HG02885 (cell line): Measurements from ENCODE around the gene FAM161B.
"Not testable (repeated sequence)": the region's sequence is repeated elsewhere in the genome, so short reads cannot be mapped to it uniquely, and the experiment has no call there.

Experiments used
- ATAC-seq: cut with Tn5 transposase; IDR thresholded peaks from one replicate; pipeline ENCODE4 v1.9.1; 2021; ENCODE audit warnings: mild to moderate bottlenecking; ENCODE audit not compliant: unreplicated experiment, poor library complexity

FAM161B gene

DNA sequence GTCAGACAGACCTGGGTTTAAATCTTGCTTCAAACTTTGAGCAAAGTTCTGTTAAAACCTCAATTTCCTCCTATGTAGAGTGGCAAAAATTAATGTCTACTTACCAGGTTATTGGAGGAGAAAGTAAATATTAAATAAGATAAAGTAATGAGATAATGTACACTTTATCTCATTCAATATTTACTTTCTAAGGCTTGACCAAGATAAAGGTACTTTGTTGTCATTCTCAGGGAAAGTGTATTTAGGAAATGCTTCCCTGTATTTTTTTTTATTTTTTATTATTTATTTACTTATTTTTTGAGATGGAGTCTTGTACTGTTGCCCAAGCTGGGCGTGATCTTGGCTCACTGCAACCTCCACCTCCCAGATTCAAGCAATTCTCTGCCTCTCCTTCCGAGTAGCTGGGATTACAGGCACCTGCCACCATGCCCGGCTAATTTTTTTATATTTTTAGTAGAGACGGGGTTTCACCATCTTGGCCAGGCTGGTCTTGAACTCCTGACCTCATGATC lies 4.7 kb downstream of the FAM161B start:
- no peak for ATAC-seq

DNA sequence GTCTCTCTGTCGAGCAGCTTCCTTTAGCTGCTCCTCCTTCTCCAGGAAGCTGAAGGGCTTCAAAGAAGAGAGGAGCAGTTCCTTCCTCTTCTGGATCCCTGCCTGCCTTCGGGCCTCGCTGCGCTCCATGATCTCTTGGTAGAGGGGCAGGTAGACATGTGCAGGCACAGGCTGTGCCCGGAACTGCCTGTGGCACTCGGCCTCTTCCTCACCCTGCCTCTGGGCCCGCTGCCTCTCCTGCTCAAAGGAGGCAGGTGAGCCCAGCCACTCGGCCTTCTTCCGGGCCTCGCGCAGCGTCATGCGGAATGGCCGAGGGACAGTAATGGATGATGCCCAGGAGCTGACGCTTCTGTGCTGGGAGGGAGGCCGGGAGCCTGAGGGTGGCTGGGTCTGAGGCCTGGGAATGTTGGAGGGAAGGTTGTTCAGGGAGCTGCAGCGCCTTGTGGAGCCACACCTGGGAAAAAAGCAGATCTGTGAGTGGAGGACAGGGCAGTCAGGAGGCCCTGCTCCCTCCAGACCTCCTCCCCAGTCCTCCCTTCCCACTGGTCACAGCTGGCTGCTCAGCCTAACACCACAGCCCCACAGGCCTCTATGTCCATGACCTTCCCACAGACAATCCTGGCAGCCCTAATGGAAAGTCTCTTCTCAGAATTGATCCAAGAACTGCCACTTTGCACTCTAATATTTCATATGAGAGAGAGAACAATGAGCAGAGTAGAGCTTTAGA lies 5.3 kb downstream of the FAM161B start:
- ATAC-seq: no peak

DNA sequence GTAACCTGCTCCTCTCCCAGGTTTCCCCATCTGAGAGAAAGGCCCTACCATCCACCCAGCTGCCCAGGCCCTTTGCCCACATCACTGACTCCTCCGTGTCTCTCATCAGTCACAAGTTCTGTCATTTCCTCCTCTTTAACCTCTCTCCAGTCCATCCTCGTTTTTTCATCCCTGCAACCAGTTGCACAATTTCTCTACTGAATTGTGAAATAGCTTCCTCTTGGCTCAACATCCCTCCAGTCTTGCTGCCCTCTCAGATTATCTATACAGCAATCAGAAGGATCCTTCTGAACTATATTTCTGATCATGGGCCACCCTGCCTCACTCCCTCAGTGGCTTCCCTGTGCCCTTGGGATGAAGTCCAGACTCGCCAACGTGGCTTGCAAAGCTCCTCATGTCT lies 6.8 kb downstream of the FAM161B start:
- no peak for ATAC-seq

DNA sequence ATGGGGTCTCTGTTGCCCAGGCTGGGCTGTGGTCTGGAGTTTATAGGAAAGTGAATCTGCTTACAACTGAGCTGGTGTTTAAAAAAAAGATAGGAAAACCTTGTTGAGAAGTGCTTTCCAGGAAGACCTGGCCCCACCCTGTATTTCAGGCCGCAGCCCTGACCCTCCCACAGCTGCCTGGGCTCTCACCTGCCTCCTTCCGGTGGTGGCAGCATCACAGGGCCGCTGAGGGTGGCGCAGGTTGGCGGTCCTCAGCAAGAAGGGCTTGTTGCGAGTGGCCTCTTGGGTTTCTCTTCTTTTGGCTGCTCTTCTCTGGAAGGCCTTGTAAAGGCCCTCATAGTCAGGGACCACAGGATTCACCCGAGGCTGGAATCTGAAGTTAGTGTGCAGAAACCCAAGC lies 7.7 kb downstream of the FAM161B start:
- no peak for ATAC-seq

DNA sequence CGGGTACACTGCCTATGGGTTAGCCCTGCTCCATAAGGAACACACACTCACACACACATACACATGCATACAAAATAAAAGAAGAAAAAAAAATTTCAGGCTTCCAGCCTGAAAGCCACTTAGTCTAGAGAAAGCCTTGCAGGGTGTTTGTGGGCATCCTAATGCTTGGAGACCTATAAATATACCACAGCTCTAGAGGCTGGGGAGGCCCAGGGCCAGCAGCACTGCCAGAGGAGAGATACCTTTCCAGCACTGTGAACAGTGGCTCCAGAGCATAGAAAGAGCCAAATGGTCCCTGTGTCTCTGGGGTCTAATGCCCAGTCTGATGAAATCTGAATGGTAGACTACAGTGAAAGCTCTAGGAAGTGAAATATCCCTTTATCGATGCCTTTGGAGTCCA lies 12.9 kb downstream of the FAM161B start:
- no peak for ATAC-seq

DNA sequence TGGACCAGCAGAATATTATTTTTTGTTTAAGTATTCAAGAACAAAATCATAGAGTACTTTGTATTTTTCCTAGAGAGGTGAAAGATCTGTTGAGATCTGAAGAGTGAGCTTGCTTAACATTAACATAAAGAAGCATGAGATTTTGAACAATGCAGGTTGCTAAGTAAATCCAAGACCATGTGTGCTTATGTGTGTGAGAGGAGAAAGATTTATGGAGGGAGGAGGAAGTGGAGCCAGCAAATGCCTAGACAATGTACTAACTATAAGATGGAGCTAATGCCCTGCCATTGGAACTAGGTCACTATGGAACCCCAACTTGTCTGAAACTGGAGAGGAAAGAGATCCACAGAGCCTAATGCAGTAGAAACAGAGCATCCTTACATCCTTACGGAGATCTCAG lies 13.3 kb downstream of the FAM161B start:
- ATAC-seq: no peak

DNA sequence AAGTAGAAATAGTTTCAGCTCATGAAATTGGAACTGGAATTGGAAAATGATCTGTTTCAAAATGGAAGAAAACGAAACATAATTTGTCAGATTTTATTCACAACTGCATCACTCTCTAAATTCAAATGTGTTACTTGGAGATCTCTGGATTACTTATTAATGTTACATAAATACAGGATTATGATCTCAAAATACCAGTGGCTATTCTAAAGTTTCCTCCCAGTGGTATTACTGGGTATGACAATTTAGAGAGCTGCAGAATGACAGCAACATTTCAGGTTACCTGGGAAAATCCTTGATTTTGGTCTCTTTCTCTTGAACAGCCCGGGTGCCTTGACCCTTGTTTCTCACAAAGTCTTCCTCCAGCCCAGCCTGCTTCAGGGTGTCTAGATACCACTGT lies 14.2 kb downstream of the FAM161B start:
- no peak for ATAC-seq

DNA sequence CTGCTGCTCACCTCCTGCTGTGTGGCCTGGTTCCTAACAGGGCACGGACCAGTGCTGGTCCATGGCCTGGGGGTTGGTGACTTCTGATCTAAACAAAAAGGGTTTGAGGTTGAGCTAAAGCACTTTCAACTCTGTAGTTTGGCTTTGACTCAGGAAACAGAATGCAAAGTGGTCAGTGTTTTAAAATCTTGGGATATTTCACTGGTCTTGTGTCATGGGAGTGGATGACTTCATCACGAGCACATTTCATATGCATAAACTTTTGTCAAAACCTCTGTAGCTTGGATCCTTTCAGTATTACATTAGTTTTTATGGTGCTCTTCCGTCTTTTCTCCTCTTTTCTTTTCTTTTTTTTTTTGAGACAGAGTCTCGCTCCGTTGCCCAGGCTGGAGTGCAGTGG lies 25.6 kb downstream of the FAM161B start:
- no peak for ATAC-seq

DNA sequence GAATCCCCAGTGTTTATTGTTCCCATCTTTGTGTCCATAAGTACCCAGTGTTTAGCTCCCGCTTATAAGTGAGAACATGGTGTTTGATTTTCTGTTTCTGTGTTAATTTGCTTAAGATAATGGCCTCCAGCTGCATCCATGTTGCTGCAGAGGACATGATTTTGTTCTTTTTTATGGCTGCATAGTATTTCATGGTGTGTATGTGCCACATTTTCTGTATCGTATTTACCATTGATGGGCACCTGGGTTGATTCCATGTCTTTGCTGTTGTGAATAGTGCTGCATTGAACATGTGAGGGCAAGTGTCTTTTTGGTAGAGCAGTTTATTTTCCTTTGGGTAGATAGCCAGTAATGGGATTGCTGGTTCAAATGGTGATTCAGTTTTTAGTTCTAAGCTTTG lies 30.4 kb downstream of the FAM161B start:
- not testable (repeated sequence) for ATAC-seq

DNA sequence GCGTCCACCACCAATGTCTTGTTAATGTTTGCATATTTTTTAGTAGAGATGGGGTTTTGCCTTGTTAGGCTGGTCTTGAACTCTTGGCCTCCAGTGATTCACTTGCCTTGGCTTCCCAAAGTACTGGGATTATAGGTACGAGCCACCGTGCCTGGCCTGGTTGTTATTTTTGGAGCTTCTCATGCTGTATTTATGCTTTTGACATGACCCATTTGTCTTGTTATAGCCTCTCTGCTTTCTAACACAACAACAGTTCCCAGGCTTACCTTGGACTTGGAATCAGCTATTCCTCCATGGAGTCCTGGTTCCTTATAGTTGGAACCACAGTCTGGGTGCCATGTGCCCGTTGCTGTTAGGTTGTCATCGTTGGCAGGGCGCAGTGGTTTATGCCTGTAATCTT lies 33.6 kb downstream of the FAM161B start:
- ATAC-seq: no peak

DNA sequence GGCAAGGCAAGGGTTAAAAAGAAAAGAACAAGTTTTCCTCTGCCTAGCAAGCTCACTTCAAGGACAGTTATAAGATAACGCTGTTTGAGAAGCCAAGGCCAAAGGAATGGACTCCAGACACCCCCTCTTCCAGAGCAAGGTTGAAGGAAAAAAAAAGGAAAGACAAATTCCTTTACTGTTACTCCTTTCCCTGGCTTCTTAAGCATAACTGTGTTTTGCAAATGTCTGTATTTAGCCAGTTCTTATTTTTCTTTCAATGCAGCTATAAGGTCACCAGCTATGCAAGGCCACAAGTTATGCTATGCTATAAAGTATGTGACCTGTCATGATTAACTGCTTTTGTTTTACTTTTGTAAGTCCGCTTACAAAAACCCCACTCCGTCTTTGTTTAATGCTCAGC lies 36.6 kb downstream of the FAM161B start:
- ATAC-seq: no peak

DNA sequence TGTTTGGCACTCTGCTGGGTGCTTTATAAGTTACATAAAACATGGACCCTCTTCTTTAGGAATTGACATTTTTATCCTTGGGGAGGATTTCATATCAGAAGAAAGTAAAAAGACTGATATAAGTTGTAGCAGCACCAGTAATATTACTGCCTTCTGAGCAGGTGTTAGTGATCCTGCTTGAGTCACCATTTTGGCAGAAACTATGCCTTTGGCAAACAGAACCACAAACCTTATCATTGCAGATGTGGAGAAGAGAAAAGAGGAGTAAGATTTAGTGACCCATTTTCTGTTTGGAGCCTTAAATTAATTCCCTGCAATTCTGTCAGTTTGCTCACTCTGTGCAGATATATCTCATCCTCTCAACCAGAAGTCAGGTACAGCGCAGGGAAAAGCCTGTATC lies 40.2 kb downstream of the FAM161B start:
- no peak for ATAC-seq

DNA sequence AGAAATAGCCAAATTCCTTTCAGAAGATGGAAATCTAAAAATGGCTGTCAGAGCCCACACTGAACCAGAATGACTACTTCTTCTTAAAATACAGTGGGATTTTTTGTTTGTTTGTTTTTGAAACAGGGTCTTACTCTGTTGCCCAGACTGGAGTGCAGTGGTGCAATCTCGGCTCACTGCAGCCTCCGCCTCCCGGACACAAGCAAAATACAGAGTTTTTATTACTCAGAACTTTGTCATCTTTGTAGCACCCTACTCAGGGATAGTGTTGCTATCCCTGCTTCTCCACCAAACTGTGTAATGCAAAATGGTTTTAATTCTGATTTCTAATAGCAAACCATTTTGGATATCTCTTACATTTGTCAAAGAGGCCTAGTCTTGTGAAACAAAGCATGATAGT lies 46.9 kb downstream of the FAM161B start:
- no peak for ATAC-seq

DNA sequence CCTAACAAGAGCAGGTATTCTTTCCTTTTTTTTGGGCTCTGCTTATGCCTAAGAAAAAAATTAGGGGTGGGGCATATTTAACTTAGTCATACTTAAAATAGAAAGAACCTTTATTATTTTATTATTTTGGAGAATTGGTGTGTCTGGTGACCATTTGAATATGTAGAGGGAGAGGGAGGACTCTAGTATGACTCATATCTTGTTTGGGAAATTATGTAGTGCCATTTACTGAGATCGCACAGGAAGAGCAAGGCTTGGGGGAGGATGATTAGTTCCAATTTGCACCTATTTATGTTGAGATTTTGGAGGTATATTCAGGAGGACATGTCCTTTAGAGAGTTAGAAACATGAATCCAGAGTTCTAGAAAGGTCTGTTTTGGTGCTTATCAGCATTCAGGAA lies 53.4 kb downstream of the FAM161B start:
- ATAC-seq: no peak

DNA sequence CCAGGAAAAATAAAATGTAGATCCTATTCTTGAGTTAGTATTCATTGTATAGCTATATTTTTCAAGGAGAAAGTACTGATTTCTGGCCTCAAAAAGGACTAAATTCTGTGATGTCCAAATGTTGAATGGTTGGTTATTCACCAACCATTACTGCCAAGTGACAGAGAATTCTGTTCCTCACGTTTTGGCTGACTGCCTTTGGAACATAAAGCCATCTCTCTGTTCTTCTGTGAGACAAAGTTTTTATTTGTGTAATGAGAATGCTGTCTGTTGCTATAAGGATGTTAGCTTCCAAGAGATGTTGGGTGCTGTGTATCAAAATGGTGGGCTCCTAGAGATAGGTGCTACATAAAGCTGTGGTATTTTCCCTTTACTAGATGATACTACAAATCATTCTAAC lies 54.0 kb downstream of the FAM161B start:
- ATAC-seq: no peak

DNA sequence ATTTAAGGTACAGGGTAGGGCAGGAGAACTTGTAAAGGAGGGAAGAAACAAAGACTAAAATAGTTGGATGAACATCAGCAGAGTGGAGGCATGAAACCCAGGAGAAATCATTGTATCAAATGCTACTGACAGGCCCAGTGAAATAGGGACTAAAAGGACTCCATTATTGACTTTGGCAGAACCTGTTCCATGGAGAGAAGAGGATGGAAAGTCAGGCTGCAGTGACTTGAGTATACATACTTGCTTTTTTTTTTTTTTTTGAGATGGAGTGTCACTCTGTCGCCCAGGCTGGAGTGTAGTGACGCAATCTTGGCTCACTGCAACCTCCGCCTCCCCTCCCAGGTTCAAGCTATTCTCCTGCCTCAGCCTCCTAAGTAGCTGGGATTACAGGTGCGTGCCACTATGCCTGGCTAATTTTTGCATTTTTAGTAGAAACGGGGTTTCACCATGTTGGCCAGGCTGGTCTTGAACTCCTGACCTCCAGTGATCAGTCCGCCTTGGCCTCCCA lies 55.7 kb downstream of the FAM161B start:
- ATAC-seq: not testable (repeated sequence)

DNA sequence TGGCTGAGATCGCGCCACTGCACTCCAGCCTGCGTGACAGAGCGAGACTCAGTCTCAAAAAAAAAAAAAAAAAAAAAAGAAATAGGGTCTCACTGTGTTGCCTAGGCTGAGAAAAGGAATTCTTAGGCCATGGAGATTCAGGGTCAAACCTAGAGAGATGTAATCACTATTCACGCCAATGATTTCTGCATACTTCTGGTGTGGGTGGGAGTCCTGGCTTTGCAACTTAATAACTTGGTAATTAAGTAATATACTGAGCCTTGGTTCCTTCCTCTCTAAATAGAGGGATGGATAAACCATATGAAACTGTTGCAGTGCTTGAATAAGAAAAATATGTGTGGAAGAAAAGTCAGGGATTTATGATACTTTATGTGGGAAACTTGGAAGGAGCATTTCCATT lies 60.5 kb downstream of the FAM161B start:
- ATAC-seq: no peak

DNA sequence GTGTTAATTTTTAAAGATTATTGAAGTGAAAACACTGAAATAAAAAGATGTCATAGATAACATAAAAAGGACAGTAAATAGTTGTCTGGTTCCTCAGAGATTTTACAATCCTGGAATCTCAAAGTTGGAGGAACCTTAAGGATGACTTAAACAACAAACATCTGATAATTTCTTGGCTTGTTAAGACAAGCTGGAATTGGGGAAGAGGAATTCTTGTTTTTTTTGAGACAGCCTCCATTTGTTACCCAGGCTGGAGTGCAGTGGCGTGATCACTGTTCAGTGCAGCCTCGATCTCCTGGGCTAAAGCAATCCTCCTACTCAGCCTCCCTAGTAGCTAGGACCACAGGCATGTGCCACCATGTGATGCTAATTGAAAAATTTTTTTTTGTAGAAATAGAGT lies 60.9 kb downstream of the FAM161B start:
- ATAC-seq: no peak

DNA sequence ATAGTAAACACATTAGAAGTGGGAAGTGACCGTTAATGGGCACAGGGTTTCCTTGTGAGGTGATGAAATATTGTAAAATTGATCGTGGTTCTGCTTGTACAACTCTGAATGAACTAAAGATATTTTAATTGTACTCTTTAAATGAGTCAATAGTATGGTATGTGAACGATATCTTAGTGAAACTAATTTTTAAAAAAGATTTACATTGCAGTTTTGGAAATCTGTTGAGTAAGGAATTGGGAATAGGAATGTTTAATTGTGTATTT lies 61.5 kb downstream of the FAM161B start:
- no peak for ATAC-seq

DNA sequence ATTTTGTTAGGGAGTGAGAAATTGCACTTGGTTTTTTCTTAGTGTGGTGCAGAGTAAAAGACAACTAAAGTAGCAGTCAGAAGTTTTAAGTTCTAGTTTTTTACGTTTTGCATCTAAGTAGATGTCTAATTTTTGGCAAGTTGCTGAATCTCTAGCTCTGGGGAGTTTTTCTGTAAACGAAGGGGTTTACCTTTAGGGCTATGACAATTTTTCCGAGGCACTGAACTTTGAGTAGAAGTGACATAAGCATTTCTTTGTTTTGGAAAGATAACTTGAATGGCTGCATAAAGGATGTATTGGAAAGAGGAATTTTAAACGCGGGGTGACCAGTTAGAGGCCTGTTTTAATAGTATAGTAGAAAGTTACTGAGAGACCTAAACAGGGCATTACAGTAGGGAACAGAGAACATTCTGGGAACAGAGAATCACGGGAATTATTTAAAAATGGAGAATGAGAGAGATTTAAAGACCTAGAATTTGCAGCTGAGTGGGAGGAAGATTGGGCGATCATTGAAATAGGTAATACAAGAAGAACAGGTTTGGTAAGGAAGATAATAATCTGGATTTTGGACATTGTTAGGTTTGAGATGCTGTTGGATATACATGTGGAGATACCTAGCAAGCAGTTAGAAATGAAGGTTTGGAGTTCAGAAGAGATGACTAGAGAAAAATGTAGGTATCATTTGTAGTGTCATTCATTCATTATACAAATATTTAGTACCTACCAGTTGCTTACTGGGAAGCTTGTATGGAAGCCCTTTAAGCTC lies 62.0 kb downstream of the FAM161B start:
- no peak for ATAC-seq

DNA sequence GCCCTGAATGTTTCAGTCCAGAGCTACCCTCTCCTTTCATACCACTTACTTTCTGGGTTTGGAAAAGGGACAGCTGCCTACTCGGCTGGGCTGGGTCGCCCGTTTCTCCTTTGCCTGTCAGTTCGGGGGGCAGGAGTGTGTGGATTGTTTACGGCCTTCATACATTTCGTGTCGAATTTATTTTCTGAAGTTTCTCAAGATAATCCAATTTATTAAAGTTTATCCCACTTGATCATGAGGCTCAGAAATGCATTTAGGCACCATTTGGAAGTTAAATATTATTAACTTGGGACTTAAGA lies 62.6 kb downstream of the FAM161B start:
- ATAC-seq: no peak
